Caco-2 (cell line): ENCODE measurements around the gene UNC119. TPM values are rescaled to one million over a fixed set of nuclear protein-coding genes. Genes with fewer than 3 reads are reported as not detected.

Experiments
- BruUV-seq: library from RNA; stranded (reverse); fragments of 400-500 nt; replicated peaks from 2 replicates; lab custom pipeline; 2021; lab: Mats Ljungman, UMichigan
- CTCF ChIA-PET: fragments of 300-600 bp; sonication (Branson Sonifier 250); formaldehyde crosslinking; loops from one replicate; lab custom pipeline; 2022; ENCODE audit warnings: antibody characterized with exemption; lab: Charles Lee
- POLR2A ChIA-PET: fragments of 300-600 bp; sonication (Branson Sonifier 250); formaldehyde crosslinking; loops from one replicate; lab custom pipeline; 2022; ENCODE audit warnings: antibody characterized with exemption; lab: Charles Lee
- DNase-seq, 2 experiments: peaks; one replicate each; pipeline versions ENCODE4 v3.0.0 to v3.0.0-alpha.2; 2020 to 2022
- H3K27me3 ChIP-seq: replicated peaks from 2 replicates; pipeline ENCODE4 v1.6.0; 2011; ENCODE audit warnings: low read length; ENCODE audit not compliant: control insufficient read depth, insufficient read depth
- H3K36me3 ChIP-seq: 2 replicates; pipeline ENCODE4 v1.5.1; 2011; ENCODE audit warnings: low read length; ENCODE audit not compliant: control insufficient read depth, insufficient read depth
- H3K4me1 ChIP-seq: fragments of 250-450 bp; sonication (Bioruptor Pico); 2 replicates; pipeline ENCODE4 v1.5.1; 2020; ENCODE audit warnings: mild to moderate bottlenecking
- H3K4me3 ChIP-seq: 2 replicates; pipeline ENCODE4 v1.5.1; 2011; ENCODE audit warnings: low read depth, mild to moderate bottlenecking, control low read depth, low read length
- H3K9me3 ChIP-seq: fragments of 250-450 bp; sonication (Bioruptor Pico); 2 replicates; pipeline ENCODE4 v1.5.1; 2020; ENCODE audit warnings: mild to moderate bottlenecking, moderate library complexity
- H3K27ac Mint-ChIP-seq: one replicate; pipeline ENCODE4 v1.8.0; 2022; ENCODE audit warnings: mixed read lengths; ENCODE audit not compliant: unreplicated experiment
- H3K27me3 Mint-ChIP-seq: one replicate; pipeline ENCODE4 v1.8.0; 2022; ENCODE audit warnings: mixed read lengths; ENCODE audit not compliant: insufficient read depth, unreplicated experiment
- H3K36me3 Mint-ChIP-seq: one replicate; pipeline ENCODE4 v1.8.0; 2022; ENCODE audit warnings: mild to moderate bottlenecking, mixed read lengths; ENCODE audit not compliant: insufficient read depth, unreplicated experiment
- H3K4me1 Mint-ChIP-seq: one replicate; pipeline ENCODE4 v1.8.0; 2022; ENCODE audit warnings: low read depth, mixed read lengths; ENCODE audit not compliant: unreplicated experiment
- H3K4me3 Mint-ChIP-seq: one replicate; pipeline ENCODE4 v1.8.0; 2022; ENCODE audit warnings: mild to moderate bottlenecking, moderate library complexity, mixed read lengths; ENCODE audit not compliant: unreplicated experiment
- H3K9me3 Mint-ChIP-seq: one replicate; pipeline ENCODE4 v1.8.0; 2022; ENCODE audit warnings: mixed read lengths; ENCODE audit not compliant: unreplicated experiment
- CTCF ChIP-seq, 2 experiments: fragments of 200-600 bp in 1 of 2; IDR thresholded peaks; 1 replicate in 1 of 2; 2 replicates in 1 of 2; pipeline versions ENCODE4 v1.5.1 to v1.8.0; 2011 to 2022; ENCODE audit warnings: antibody characterized with exemption in 1 of 2, control low read depth in 1 of 2, inconsistent platforms in 1 of 2, low read depth in 1 of 2, low read length in 1 of 2, mild to moderate bottlenecking in 1 of 2, moderate library complexity in 1 of 2; ENCODE audit not compliant: insufficient read depth in 1 of 2, severe bottlenecking in 1 of 2, unreplicated experiment in 1 of 2
- intact Hi-C: fragments of 100-400 bp; cut with micrococcal nuclease; formaldehyde crosslinking; loops from one replicate; pipeline ENCODE4 v1.10.0; 2022; ENCODE audit not compliant: unreplicated experiment
- total RNA-seq: library from RNA; stranded (reverse); gene quantifications from 2 replicates; pipeline ENCODE4 v1.2.3, GENCODE V29; 2022

The UNC119 gene
- total RNA-seq, 1 experiment from 2014 or later = 40.5 TPM

GRCh38 chr17:28521311-28522085, 30.9 kb downstream of the UNC119 start:
- no peak for DNase-seq
- Histone ChIP-seq H3K4me3 (no peak overlapping the region), H3K36me3 (no peaks in the 10 kb centered on the region), H3K4me1 (peaks cover 29% of the 10 kb centered on the region), H3K9me3 (no peaks in the 10 kb centered on the region), H3K27me3 (no peaks in the 10 kb centered on the region)
- BruUV-seq = no TSS peak
- POLR2A ChIA-PET = no interaction called here
- intact Hi-C loops = no loop called here
- Mint-ChIP-seq H3K27me3 (no peaks in the 10 kb centered on the region), H3K4me3 (no peak overlapping the region), H3K36me3 (peaks cover 7% of the 10 kb centered on the region), H3K4me1 (peaks cover 22% of the 10 kb centered on the region), H3K27ac (no peak overlapping the region), H3K9me3 (no peaks in the 10 kb centered on the region)
- TF ChIP-seq CTCF (IDR thresholded peaks at IDR 0.05; ENCODE audit: insufficient read depth in 1 of 2, low read depth in 1 of 2, low read length in 1 of 2, severe bottlenecking in 1 of 2, unreplicated experiment in 1 of 2) = no peak
- CTCF ChIA-PET = no interaction called here

- Mint-ChIP-seq H3K27ac (no peak overlapping the region), H3K9me3 (no peaks in the 10 kb centered on the region), H3K27me3 (no peaks in the 10 kb centered on the region), H3K4me3 (no peak overlapping the region), H3K36me3 (peaks cover 7% of the 10 kb centered on the region), H3K4me1 (peaks cover 22% of the 10 kb centered on the region)
- H3K4me3 ChIP-seq = no peak overlapping the region
- intact Hi-C loops = no loop called here
- no peak for DNase-seq
- H3K36me3 ChIP-seq = no peaks in the 10 kb centered on the region
- TF ChIP-seq CTCF (IDR thresholded peaks at IDR 0.05; ENCODE audit: insufficient read depth in 1 of 2, low read depth in 1 of 2, low read length in 1 of 2, severe bottlenecking in 1 of 2, unreplicated experiment in 1 of 2) = no peak
- peaks cover 21% of the 10 kb centered on the region for H3K4me1 ChIP-seq
- no TSS peak for BruUV-seq
- H3K9me3 ChIP-seq = peaks cover 1% of the 10 kb centered on the region; the same call in 1 of the 2 replicates
- CTCF ChIA-PET = no interaction called here
- POLR2A ChIA-PET = no interaction called here
- no peaks in the 10 kb centered on the region for H3K27me3 ChIP-seq
Observed at GRCh38 chr17:28520687-28521086, 31.7 kb downstream of the UNC119 start.

GRCh38 chr17:28519236-28519635, 33.2 kb downstream of the UNC119 start:
- peaks cover 6% of the 10 kb centered on the region for H3K4me1 ChIP-seq
- H3K9me3 ChIP-seq = peaks cover 10% of the 10 kb centered on the region
- Mint-ChIP-seq H3K36me3 (peaks cover under 1% of the 10 kb centered on the region), H3K9me3 (no peaks in the 10 kb centered on the region), H3K27ac (no peak overlapping the region), H3K4me3 (no peak overlapping the region), H3K4me1 (peaks cover 9% of the 10 kb centered on the region), H3K27me3 (no peaks in the 10 kb centered on the region)
- no peak for DNase-seq
- CTCF ChIA-PET = no interaction called here
- no TSS peak for BruUV-seq
- H3K4me3 ChIP-seq = no peak overlapping the region
- no peaks in the 10 kb centered on the region for H3K36me3 ChIP-seq
- POLR2A ChIA-PET = no interaction called here
- intact Hi-C loops = no loop called here
- H3K27me3 ChIP-seq = no peaks in the 10 kb centered on the region
- no peak for TF ChIP-seq CTCF (IDR thresholded peaks at IDR 0.05; ENCODE audit: insufficient read depth in 1 of 2, low read depth in 1 of 2, low read length in 1 of 2, severe bottlenecking in 1 of 2, unreplicated experiment in 1 of 2)
